ENCODE measurements around the gene DAB2IP.

- no peak for TF ChIP-seq CTCF (IDR thresholded peaks at IDR 0.05)
- no peak for TF ChIP-seq POLR2AphosphoS5 (IDR thresholded peaks at IDR 0.05)
- no peak for TF ChIP-seq POLR2A (IDR thresholded peaks at IDR 0.05)
These were observed 169.9 kb downstream of the DAB2IP start for GRCh38 chr9:121821326-121821725.

Data from upper lobe of left lung (tissue), 4 donors.